ENCODE measurements around the gene HCAR1. TPM values are rescaled to one million over a fixed set of nuclear protein-coding genes. Genes with fewer than 3 reads are reported as not detected.

HCAR1 gene
- polyA plus RNA-seq, 1 of the 3 experiments (the other 2 are of a cell fraction), result not detected

GRCh38 chr12:122757568-122757967 is 26.9 kb upstream of the HCAR1 start:
- POLR2A ChIA-PET, result interaction anchor here (0.9 kb wide), 1 partner anchor 87 kb away, joined by 3 read pairs; no protein-coding TSS in a partner anchor
- Histone ChIP-seq H3K36me3 (replicated peaks in 1 of 2; ENCODE audit: control insufficient read depth in 1 of 2, insufficient read depth in 2 of 2, low read length in 1 of 2) (peaks cover 57 to 61% of the 10 kb centered on the region in 2 experiments), H3K9me2 (no peaks in the 10 kb centered on the region), H3K9me3 (no peaks in the 10 kb centered on the region), H3F3A (replicated peaks; ENCODE audit: insufficient read depth) (no peaks in the 10 kb centered on the region), H3K79me2 (ENCODE audit: insufficient read depth) (peaks cover 89% of the 10 kb centered on the region), H4K20me1 (ENCODE audit: insufficient read depth) (peaks cover 4% of the 10 kb centered on the region; the same call in 1 of the 2 replicates), H3K4me3 (ENCODE audit: low read depth in 2 of 2, low read length in 1 of 2) (no peak overlapping the region), H2AFZ (ENCODE audit: low read depth) (no peak overlapping the region), H3K27me3 (ENCODE audit: insufficient read depth) (no peaks in the 10 kb centered on the region), H3K4me2 (no peak overlapping the region), H3K27ac (ENCODE audit: low read depth in 2 of 2, low read length in 1 of 2) (no peak overlapping the region), H3K9ac (no peak overlapping the region), H3K4me1 (ENCODE audit: control insufficient read depth in 1 of 2, insufficient read depth in 2 of 2, low read depth in 1 of 2, low read length in 1 of 2) (peaks cover 10 to 12% of the 10 kb centered on the region in 2 experiments; a peak in 3 of 4 replicates)
- TF ChIP-seq SIN3A (IDR thresholded peaks at IDR 0.05; ENCODE audit: borderline replicate concordance, low read depth, low read length), result no peak
- no peak for TF ChIP-seq SMC3 (IDR thresholded peaks at IDR 0.05; ENCODE audit: low read depth, low read length)
- no peak for TF ChIP-seq RCOR1 (IDR thresholded peaks at IDR 0.05; ENCODE audit: low read length)
- TF ChIP-seq ELF1 (IDR thresholded peaks at IDR 0.05), result no peak
- TF ChIP-seq USF2 (IDR thresholded peaks at IDR 0.05; ENCODE audit: borderline replicate concordance, low read depth, low read length), result no peak
- no peak for TF ChIP-seq IRF3 (IDR thresholded peaks at IDR 0.05; ENCODE audit: low read depth, low read length)
- TF ChIP-seq TEAD4 (IDR thresholded peaks at IDR 0.05; ENCODE audit: borderline replicate concordance, insufficient read depth), result no peak
- TF ChIP-seq EP300 (IDR thresholded peaks at IDR 0.05; ENCODE audit: borderline replicate concordance in 1 of 2, low read depth in 1 of 2, low read length in 1 of 2), result no peak
- TF ChIP-seq RXRA (IDR thresholded peaks at IDR 0.05; ENCODE audit: borderline replicate concordance, low read depth), result no peak
- no peak for TF ChIP-seq USF1 (IDR thresholded peaks at IDR 0.05; ENCODE audit: borderline replicate concordance, low read depth)
- TF ChIP-seq EZH2phosphoT487 (IDR thresholded peaks at IDR 0.05; ENCODE audit: borderline replicate concordance, low read depth), result no peak
- TF ChIP-seq CTCF (IDR thresholded peaks at IDR 0.05), result no peak
- TF ChIP-seq POLR2AphosphoS5 (IDR thresholded peaks at IDR 0.05; ENCODE audit: low read depth, low read length), result no peak
- TF ChIP-seq JUND (IDR thresholded peaks at IDR 0.05), result no peak
- TF ChIP-seq RFX5 (IDR thresholded peaks at IDR 0.05; ENCODE audit: low read length), result no peak
- DNase-seq, result no peak
- WGBS (ENCODE audit: low lambda C conversion rate), result 97% methylated on average over 1 of the region's 1 CpG
- CTCF ChIA-PET, result no interaction called here
